Muscle layer of colon (tissue), 2 donors: ENCODE results near the gene ADM2.

ENCODE experiments used
- H3K27ac ChIP-seq: one replicate; pipeline ENCODE4 v1.7.0; 2013; ENCODE audit warnings: low read depth, mild to moderate bottlenecking, low read length, moderate library complexity
- H3K27me3 ChIP-seq, 2 donors: one replicate each; pipeline ENCODE4 v1.7.0; 2013; ENCODE audit warnings: low read length in 2 of 2, mild to moderate bottlenecking in 2 of 2; ENCODE audit not compliant: insufficient read depth in 2 of 2, control insufficient read depth in 1 of 2
- H3K36me3 ChIP-seq: one replicate; pipeline ENCODE4 v1.7.0; 2013; ENCODE audit warnings: mild to moderate bottlenecking, low read length; ENCODE audit not compliant: insufficient read depth
- H3K4me1 ChIP-seq: one replicate; pipeline ENCODE4 v1.7.0; 2013; ENCODE audit warnings: mild to moderate bottlenecking, low read length; ENCODE audit not compliant: insufficient read depth
- H3K4me3 ChIP-seq, 2 donors: one replicate each; pipeline ENCODE4 v1.7.0; 2013; ENCODE audit warnings: low read length in 2 of 2, low read depth in 1 of 2, mild to moderate bottlenecking in 1 of 2, moderate library complexity in 1 of 2
- H3K9ac ChIP-seq: one replicate; pipeline ENCODE4 v1.7.0; 2013; ENCODE audit warnings: low read length
- H3K9me3 ChIP-seq: one replicate; pipeline ENCODE4 v1.7.0; 2013; ENCODE audit warnings: mild to moderate bottlenecking, low read length
- donor health status: abdominal sarcoma.
- donor health status: Adenocarcinoma of cecum.

Gene ADM2

GRCh38 chr22:50527921-50528681, 46.8 kb downstream of the ADM2 start:
- H3K27ac ChIP-seq: no peak overlapping the region
- H3K36me3 ChIP-seq: peaks cover 9% of the 10 kb centered on the region
- H3K4me1 ChIP-seq: peaks cover 25% of the 10 kb centered on the region
- H3K9ac ChIP-seq: no peak overlapping the region
- no peaks in the 10 kb centered on the region for H3K9me3 ChIP-seq
- H3K27me3 ChIP-seq: peaks cover 14 to 42% of the 10 kb centered on the region in 2 donors
- H3K4me3 ChIP-seq: no peak overlapping the region

- Histone ChIP-seq H3K27ac (no peak overlapping the region), H3K4me1 (peaks cover 23% of the 10 kb centered on the region), H3K27me3 (peaks cover 16 to 50% of the 10 kb centered on the region in 2 donors), H3K9ac (no peak overlapping the region), H3K4me3 (no peak overlapping the region), H3K36me3 (peaks cover 2% of the 10 kb centered on the region), H3K9me3 (no peaks in the 10 kb centered on the region)
Measured at GRCh38 chr22:50528682-50529415, 47.5 kb downstream of the ADM2 start.

GRCh38 chr22:50529416-50529896, 48.1 kb downstream of the ADM2 start:
- no peak overlapping the region for H3K9ac ChIP-seq
- no peak overlapping the region for H3K27ac ChIP-seq
- peak overlapping the region in 1 of 2 donors; percentile 30 for H3K4me3 ChIP-seq
- H3K4me1 ChIP-seq: peaks cover 17% of the 10 kb centered on the region
- H3K9me3 ChIP-seq: no peaks in the 10 kb centered on the region
- H3K27me3 ChIP-seq: peaks cover 20 to 55% of the 10 kb centered on the region in 2 donors
- no peaks in the 10 kb centered on the region for H3K36me3 ChIP-seq

GRCh38 chr22:50529897-50530579, 48.7 kb downstream of the ADM2 start, which contains the start of gene TYMP:
Gene TYMP, minus strand, starts transcription at chr22:50530012. Its CDS starts 303 bp downstream, at chr22:50529709.
- peaks cover 21 to 59% of the 10 kb centered on the region in 2 donors for H3K27me3 ChIP-seq
- peak within 1 kb of the TSS; percentile 64 for H3K27ac ChIP-seq

GRCh38 chr22:50530580-50530876, 49.2 kb downstream of the ADM2 start:
- H3K4me3 ChIP-seq: peak overlapping the region; percentile 30 to 53
- no peaks in the 10 kb centered on the region for H3K9me3 ChIP-seq
- H3K4me1 ChIP-seq: peaks cover 12% of the 10 kb centered on the region
- no peak overlapping the region for H3K9ac ChIP-seq
- H3K27me3 ChIP-seq: peaks cover 21 to 61% of the 10 kb centered on the region in 2 donors
- H3K36me3 ChIP-seq: no peaks in the 10 kb centered on the region
- peak overlapping the region; percentile 64 for H3K27ac ChIP-seq

More at GRCh38 chr22:50529897-50530579, 48.7 kb downstream of the ADM2 start, which contains the start of gene TYMP:
- peaks cover 12% of the 10 kb centered on the region for H3K4me1 ChIP-seq
- H3K36me3 ChIP-seq: no peaks in the 10 kb centered on the region
- H3K9me3 ChIP-seq: no peaks in the 10 kb centered on the region
- H3K9ac ChIP-seq: no peak within 1 kb of the TSS
- peak within 1 kb of the TSS; percentile 30 to 53 for H3K4me3 ChIP-seq

- Histone ChIP-seq H3K27ac (peak overlapping the region; percentile 64), H3K27me3 (peaks cover 21 to 64% of the 10 kb centered on the region in 2 donors), H3K9ac (no peak overlapping the region), H3K4me3 (peak overlapping the region; percentile 53 to 57), H3K36me3 (no peaks in the 10 kb centered on the region), H3K9me3 (no peaks in the 10 kb centered on the region), H3K4me1 (peaks cover 12% of the 10 kb centered on the region)
Measured at GRCh38 chr22:50530877-50531545, 49.7 kb downstream of the ADM2 start.

GRCh38 chr22:50531546-50531961, 50.2 kb downstream of the ADM2 start:
- no peak overlapping the region for H3K9ac ChIP-seq
- H3K4me1 ChIP-seq: peaks cover 12% of the 10 kb centered on the region
- peaks cover 21 to 70% of the 10 kb centered on the region in 2 donors for H3K27me3 ChIP-seq
- H3K27ac ChIP-seq: peak overlapping the region; percentile 64
- H3K4me3 ChIP-seq: peak overlapping the region; percentile 53 to 57
- no peaks in the 10 kb centered on the region for H3K36me3 ChIP-seq
- H3K9me3 ChIP-seq: no peaks in the 10 kb centered on the region

GRCh38 chr22:50531962-50532674, 50.8 kb downstream of the ADM2 start:
- Histone ChIP-seq H3K27me3 (peaks cover 21 to 73% of the 10 kb centered on the region in 2 donors), H3K27ac (peak overlapping the region; percentile 64), H3K9me3 (no peaks in the 10 kb centered on the region), H3K4me3 (peak overlapping the region; percentile 53 to 57), H3K36me3 (no peaks in the 10 kb centered on the region), H3K4me1 (peaks cover 12% of the 10 kb centered on the region), H3K9ac (no peak overlapping the region)

- Histone ChIP-seq H3K36me3 (no peaks in the 10 kb centered on the region), H3K4me1 (peaks cover 12% of the 10 kb centered on the region), H3K9ac (no peak overlapping the region), H3K27me3 (peaks cover 21 to 81% of the 10 kb centered on the region in 2 donors), H3K9me3 (no peaks in the 10 kb centered on the region), H3K4me3 (no peak overlapping the region), H3K27ac (no peak overlapping the region)
Measured at GRCh38 chr22:50532824-50533796, 51.8 kb downstream of the ADM2 start.
